ENCODE measurements around the gene TMEM185B.

The TMEM185B gene

GRCh38 chr2:120256651-120257000 is 33.4 kb upstream of the TMEM185B start:
- Mint-ChIP-seq H3K27ac (no peak overlapping the region), H3K4me1 (peaks cover 63% of the 10 kb centered on the region), H3K4me3 (no peak overlapping the region), H3K36me3 (peaks cover 49% of the 10 kb centered on the region), H3K27me3 (no peaks in the 10 kb centered on the region), H3K9me3 (peaks cover 18% of the 10 kb centered on the region)
- no peak for DNase-seq
- CTCF ChIA-PET: interaction anchor here (1.0 kb wide), 1 partner anchor 57 kb away, joined by 6 read pairs; no protein-coding TSS in a partner anchor

GRCh38 chr2:120255986-120256650 is 32.9 kb upstream of the TMEM185B start:
- CTCF ChIA-PET: interaction anchor here (1.4 kb wide), 1 partner anchor 57 kb away, joined by 6 read pairs; no protein-coding TSS in a partner anchor
- H3K9me3 Mint-ChIP-seq: peaks cover 18% of the 10 kb centered on the region
- peaks cover 49% of the 10 kb centered on the region for H3K36me3 Mint-ChIP-seq
- H3K4me3 Mint-ChIP-seq: no peak overlapping the region
- H3K27me3 Mint-ChIP-seq: no peaks in the 10 kb centered on the region
- H3K27ac Mint-ChIP-seq: no peak overlapping the region
- H3K4me1 Mint-ChIP-seq: peaks cover 66% of the 10 kb centered on the region
- no peak for DNase-seq

DNA sequence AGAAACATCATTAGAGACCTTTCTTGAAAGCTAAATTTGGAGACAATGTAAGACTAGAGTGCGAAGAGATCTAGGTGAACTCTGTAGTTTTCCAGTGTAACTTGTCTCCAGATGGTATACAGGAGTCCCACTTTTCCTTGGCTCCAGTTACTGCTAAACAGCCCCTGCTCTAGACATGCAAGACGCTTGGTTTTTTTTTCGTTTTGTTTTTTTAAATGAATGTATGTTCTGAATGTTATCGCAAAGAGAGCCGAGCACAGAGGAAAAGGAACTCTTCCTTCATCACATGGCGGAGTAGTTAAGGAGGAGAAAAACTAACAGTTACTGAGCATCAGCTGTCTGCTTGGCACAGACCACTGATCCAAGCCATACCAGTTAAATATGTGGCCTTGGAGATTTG is 31.9 kb upstream of the TMEM185B start:
- Mint-ChIP-seq H3K27me3 (peaks cover 7% of the 10 kb centered on the region), H3K27ac (no peak overlapping the region), H3K36me3 (peaks cover 49% of the 10 kb centered on the region)

DNA sequence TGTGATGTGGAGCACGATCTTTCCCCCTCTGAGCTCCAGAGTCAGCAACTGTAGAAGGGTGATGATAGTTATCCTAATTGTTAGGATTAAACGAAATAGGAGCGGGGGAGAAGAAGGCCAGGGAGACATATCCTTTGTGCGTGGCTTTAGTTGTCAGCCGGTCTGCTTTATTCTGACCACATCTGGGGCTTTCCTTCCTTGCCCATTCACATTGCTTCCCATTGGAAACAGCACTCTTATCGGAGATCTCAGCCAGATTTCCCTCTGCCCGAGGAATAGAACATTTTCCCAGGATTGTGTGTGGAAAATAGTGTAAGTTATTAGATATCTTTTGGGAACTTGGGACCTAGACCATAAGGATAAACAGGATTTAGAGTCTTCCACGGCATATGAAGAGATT is 31.0 kb upstream of the TMEM185B start:
- CTCF ChIA-PET: interaction anchor here (0.5 to 1.4 kb wide), 3 partner anchors 24 to 59 kb away, joined by 3 to 5 read pairs (median 5); no protein-coding TSS in a partner anchor
- Mint-ChIP-seq H3K36me3 (peaks cover 46% of the 10 kb centered on the region), H3K27ac (no peak overlapping the region), H3K9me3 (peaks cover 15% of the 10 kb centered on the region), H3K4me1 (peaks cover 76% of the 10 kb centered on the region), H3K4me3 (peak overlapping the region; percentile 93), H3K27me3 (peaks cover 14% of the 10 kb centered on the region)
- no peak for DNase-seq

More for the DNA sequence above, 31.9 kb upstream of the TMEM185B start:
- no peak for DNase-seq
- CTCF ChIA-PET: interaction anchor here (1.4 kb wide), 1 partner anchor 58 kb away, joined by 6 read pairs; no protein-coding TSS in a partner anchor
- Mint-ChIP-seq H3K9me3 (peaks cover 18% of the 10 kb centered on the region), H3K4me3 (peak overlapping the region; percentile 44), H3K4me1 (peaks cover 75% of the 10 kb centered on the region)

GRCh38 chr2:120253021-120253882 is 30.1 kb upstream of the TMEM185B start:
- Mint-ChIP-seq H3K27ac (peak overlapping the region; percentile 87), H3K27me3 (peaks cover 24% of the 10 kb centered on the region), H3K9me3 (peaks cover 12% of the 10 kb centered on the region), H3K4me3 (peak overlapping the region; percentile 93), H3K4me1 (peaks cover 75% of the 10 kb centered on the region), H3K36me3 (peaks cover 37% of the 10 kb centered on the region)
- DNase-seq: peak; percentile 68
- CTCF ChIA-PET: interaction anchor here (0.5 to 1.4 kb wide), 4 partner anchors 23 to 77 kb away, joined by 3 to 5 read pairs (median 4); no protein-coding TSS in a partner anchor

DNA sequence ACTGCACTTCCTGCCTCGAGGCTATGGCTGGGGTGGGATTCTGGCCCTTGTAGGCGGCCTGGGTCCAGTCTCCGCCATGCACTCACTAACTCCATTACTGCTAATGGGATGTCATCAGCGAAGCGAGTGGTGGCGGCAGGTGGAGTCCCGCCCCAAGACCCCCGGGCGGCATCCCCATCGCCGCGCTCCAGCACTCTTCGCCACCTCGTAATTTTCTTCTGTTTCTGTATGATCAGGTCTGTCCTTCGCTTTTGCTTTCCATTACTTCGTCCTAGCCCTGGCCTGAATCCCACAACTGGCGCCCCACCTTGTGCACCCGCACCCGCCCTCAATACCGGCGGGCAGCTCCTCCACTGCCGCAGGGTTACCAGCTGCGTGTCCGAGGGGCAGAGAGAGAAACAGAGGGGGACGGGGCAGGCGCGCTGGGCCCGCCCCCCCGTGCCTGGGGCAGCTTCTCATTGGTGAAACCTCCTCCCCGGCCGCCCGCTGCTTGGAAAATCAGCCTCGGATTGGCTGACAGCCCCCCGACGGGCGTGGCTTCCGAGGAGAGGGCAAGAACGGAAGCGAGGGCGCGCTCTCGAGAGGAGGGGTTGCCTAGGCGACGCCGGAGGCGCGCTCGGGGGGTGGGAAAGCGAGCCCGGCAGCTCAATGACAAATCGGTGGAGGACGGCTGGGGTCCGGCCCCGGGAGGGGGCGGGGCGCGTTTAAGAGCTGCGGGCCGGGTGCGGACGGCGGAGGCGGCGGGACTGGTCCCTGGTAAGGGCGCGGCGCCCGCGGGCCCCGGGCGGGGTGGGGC is 29.2 kb upstream of the TMEM185B start, which contains the start of gene RALB:
Gene RALB (plus strand): TSS at position 628 of the 796 bp plus-strand sequence. CDS start 25,813 bp downstream, outside the sequence.
- Mint-ChIP-seq H3K4me1 (peaks cover 74% of the 10 kb centered on the region), H3K9me3 (peaks cover 4% of the 10 kb centered on the region), H3K27me3 (peaks cover 32% of the 10 kb centered on the region), H3K27ac (peak within 1 kb of the TSS; percentile 87), H3K36me3 (peaks cover 28% of the 10 kb centered on the region), H3K4me3 (peak within 1 kb of the TSS; percentile 94)
- DNase-seq: peak; percentile 100
- CTCF ChIA-PET: interaction anchor here (0.7 to 2.0 kb wide), 4 partner anchors 25 to 76 kb away, joined by 3 to 11 read pairs (median 3); no protein-coding TSS in a partner anchor

DNA sequence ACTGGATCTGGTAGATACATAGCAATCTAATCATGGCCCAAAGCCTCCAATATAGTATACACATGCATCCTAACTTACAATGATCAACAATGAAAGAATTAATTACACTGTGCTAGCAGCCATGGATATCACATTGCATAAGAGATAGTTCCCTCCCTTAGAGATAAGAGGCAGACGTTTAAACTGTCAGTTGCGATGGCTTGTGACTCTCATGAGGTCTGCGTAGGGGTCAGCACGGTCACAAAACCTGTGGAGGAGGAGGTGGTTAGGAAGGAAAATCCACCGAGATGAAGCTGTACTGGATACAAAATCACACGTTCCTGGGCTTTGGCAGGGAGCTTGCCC is 28.7 kb upstream of the TMEM185B start:
- peaks cover 4% of the 10 kb centered on the region for H3K9me3 Mint-ChIP-seq
- no peak for DNase-seq
- H3K27ac Mint-ChIP-seq: peak overlapping the region; percentile 81
- CTCF ChIA-PET: interaction anchor here (0.7 to 2.0 kb wide), 4 partner anchors 24 to 76 kb away, joined by 3 to 11 read pairs (median 3); no protein-coding TSS in a partner anchor
- H3K36me3 Mint-ChIP-seq: peaks cover 24% of the 10 kb centered on the region
- H3K4me3 Mint-ChIP-seq: peak overlapping the region; percentile 94
- H3K4me1 Mint-ChIP-seq: peaks cover 71% of the 10 kb centered on the region
- H3K27me3 Mint-ChIP-seq: peaks cover 38% of the 10 kb centered on the region

- Mint-ChIP-seq H3K36me3 (peaks cover 16% of the 10 kb centered on the region), H3K27me3 (peaks cover 45% of the 10 kb centered on the region), H3K9me3 (peaks cover 3% of the 10 kb centered on the region), H3K27ac (no peak overlapping the region), H3K4me3 (no peak overlapping the region), H3K4me1 (peaks cover 64% of the 10 kb centered on the region)
- no peak for DNase-seq
- CTCF ChIA-PET: interaction anchor here (2.0 kb wide), 1 partner anchor 63 kb away, joined by 11 read pairs; no protein-coding TSS in a partner anchor
Measured at GRCh38 chr2:120251078-120251477, 27.9 kb upstream of the TMEM185B start.

GRCh38 chr2:120250640-120251039 is 27.4 kb upstream of the TMEM185B start:
- peaks cover 46% of the 10 kb centered on the region for H3K27me3 Mint-ChIP-seq
- CTCF ChIA-PET: interaction anchor here (0.8 to 2.0 kb wide), 2 partner anchors 62 to 63 kb away, joined by 4 to 11 read pairs; no protein-coding TSS in a partner anchor
- H3K4me3 Mint-ChIP-seq: no peak overlapping the region

GRCh38 chr2:120247851-120248250 is 24.7 kb upstream of the TMEM185B start:
- Mint-ChIP-seq H3K27me3 (peaks cover 46% of the 10 kb centered on the region), H3K36me3 (peaks cover 2% of the 10 kb centered on the region), H3K9me3 (peaks cover 15% of the 10 kb centered on the region), H3K27ac (peak overlapping the region; percentile 42), H3K4me1 (peaks cover 37% of the 10 kb centered on the region), H3K4me3 (no peak overlapping the region)
- DNase-seq: no peak
- CTCF ChIA-PET: interaction anchor here (1.4 kb wide), 1 partner anchor 8 kb away, joined by 3 read pairs; no protein-coding TSS in a partner anchor

More at GRCh38 chr2:120250640-120251039, 27.4 kb upstream of the TMEM185B start:
- DNase-seq: no peak
- Mint-ChIP-seq H3K27ac (no peak overlapping the region), H3K4me1 (peaks cover 59% of the 10 kb centered on the region), H3K36me3 (peaks cover 12% of the 10 kb centered on the region), H3K9me3 (no peaks in the 10 kb centered on the region)

GRCh38 chr2:120246546-120247300 is 23.5 kb upstream of the TMEM185B start:
- H3K4me3 Mint-ChIP-seq: no peak overlapping the region
- no peak overlapping the region for H3K27ac Mint-ChIP-seq
- peaks cover 15% of the 10 kb centered on the region for H3K9me3 Mint-ChIP-seq
- H3K36me3 Mint-ChIP-seq: peaks cover 2% of the 10 kb centered on the region
- DNase-seq: no peak
- CTCF ChIA-PET: interaction anchor here (0.7 to 0.8 kb wide), 2 partner anchors 37 to 67 kb away, joined by 3 read pairs; no protein-coding TSS in a partner anchor
- peaks cover 30% of the 10 kb centered on the region for H3K4me1 Mint-ChIP-seq
- peaks cover 46% of the 10 kb centered on the region for H3K27me3 Mint-ChIP-seq

GRCh38 chr2:120245520-120246332 is 22.5 kb upstream of the TMEM185B start:
- no peak overlapping the region for H3K4me3 Mint-ChIP-seq
- H3K9me3 Mint-ChIP-seq: peaks cover 15% of the 10 kb centered on the region
- CTCF ChIA-PET: no interaction called here
- peaks cover 22% of the 10 kb centered on the region for H3K4me1 Mint-ChIP-seq
- no peak for DNase-seq
- H3K27ac Mint-ChIP-seq: no peak overlapping the region
- peaks cover 2% of the 10 kb centered on the region for H3K36me3 Mint-ChIP-seq
- H3K27me3 Mint-ChIP-seq: peaks cover 46% of the 10 kb centered on the region

All from activated naive CD4-positive, alpha-beta T cell treated with anti-CD3 and anti-CD28 coated beads, Interleukin-2, amount 10 ng/mL, durations not matched to agents 7 days and 5 days (primary cell).